Tibial nerve (tissue), 4 donors: ENCODE results near the gene MLLT10.

ENCODE experiments used
- CTCF ChIP-seq, 5 experiments: fragments of 200-600 bp in 3 of 5; fragments of 450-650 bp in 2 of 5; sonication (generic) in 3 of 5; IDR thresholded peaks; one replicate each; pipeline ENCODE4 v1.5.1; 2016 to 2019; ENCODE audit warnings: antibody characterized with exemption in 5 of 5, mild to moderate bottlenecking in 3 of 5, moderate library complexity in 2 of 5
- EP300 ChIP-seq, 2 donors: sonication (generic); formaldehyde crosslinking; IDR thresholded peaks; one replicate each; pipeline ENCODE4 v1.6.1; 2017; ENCODE audit warnings: antibody characterized with exemption in 2 of 2, mild to moderate bottlenecking in 1 of 2
- POLR2A ChIP-seq, 2 donors: fragments of 450-650 bp; IDR thresholded peaks; one replicate each; pipeline ENCODE4 v1.6.1; 2017; ENCODE audit warnings: antibody characterized with exemption in 2 of 2, mild to moderate bottlenecking in 2 of 2, moderate library complexity in 2 of 2

- TF ChIP-seq CTCF (IDR thresholded peaks at IDR 0.05), result no peak
- TF ChIP-seq POLR2A (IDR thresholded peaks at IDR 0.05), result no peak
- no peak for TF ChIP-seq EP300 (IDR thresholded peaks at IDR 0.05)
Observed at GRCh38 chr10:21532694-21533466, 1.2 kb upstream of the MLLT10 start.
